H1 (cell line): Measurements from ENCODE around the gene SH3RF3. TPM values are rescaled to one million over a fixed set of nuclear protein-coding genes. Genes with fewer than 3 reads are reported as not detected.

ENCODE experiments used
- CTCF ChIA-PET: fragments of 300-600 bp; sonication (Branson Sonifier 250); formaldehyde crosslinking; loops from one replicate; lab custom pipeline; 2021; ENCODE audit not compliant: partially characterized antibody; lab: Charles Lee
- POLR2A ChIA-PET: fragments of 300-600 bp; sonication (Branson Sonifier 250); formaldehyde crosslinking; loops from one replicate; lab custom pipeline; 2021; ENCODE audit warnings: inconsistent platforms; ENCODE audit not compliant: partially characterized antibody; lab: Charles Lee
- DNase-seq, 2 experiments: peaks; one replicate each; pipeline versions ENCODE4 v3.0.0 to v3.0.0-alpha.2; 2010 to 2022; ENCODE audit warnings: low spot score in 2 of 2, low read depth in 1 of 2, mixed read lengths in 1 of 2
- FAIRE-seq: peaks from 2 replicates; lab custom pipeline; 2011; peaks lifted over from hg19 to GRCh38; lab: Jason Lieb, UNC
- H2AFZ ChIP-seq: 2 replicates; pipeline ENCODE4 v1.8.1; 2012; ENCODE audit warnings: low read length, inconsistent platforms
- H2AK5ac ChIP-seq: 2 replicates; pipeline ENCODE4 v1.6.1; 2013; ENCODE audit warnings: low read depth, low read length
- H2BK120ac ChIP-seq: replicated peaks from 2 replicates; pipeline ENCODE3; 2013; ENCODE audit warnings: low read depth, low read length, inconsistent platforms
- H2BK12ac ChIP-seq: 2 replicates; pipeline ENCODE4 v1.6.1; 2013; ENCODE audit warnings: low read depth, low read length
- H2BK15ac ChIP-seq: 2 replicates; pipeline ENCODE4 v1.6.1; 2013; ENCODE audit warnings: low read length
- H2BK20ac ChIP-seq: 2 replicates; pipeline ENCODE4 v1.6.1; 2013; ENCODE audit warnings: low read length
- H2BK5ac ChIP-seq: 2 replicates; pipeline ENCODE4 v1.6.1; 2013; ENCODE audit warnings: low read depth, low read length
- H3K14ac ChIP-seq: 2 replicates; pipeline ENCODE4 v1.6.1; 2013; ENCODE audit warnings: inconsistent platforms; ENCODE audit not compliant: insufficient read length
- H3K18ac ChIP-seq: 2 replicates; pipeline ENCODE4 v1.6.1; 2013; ENCODE audit warnings: low read length; ENCODE audit errors: extremely low read depth
- H3K23ac ChIP-seq: 2 replicates; pipeline ENCODE4 v1.6.1; 2013; ENCODE audit warnings: inconsistent platforms; ENCODE audit not compliant: insufficient read length
- H3K23me2 ChIP-seq: 2 replicates; pipeline ENCODE4 v1.6.1; 2013; ENCODE audit warnings: low read depth, low read length
- H3K27ac ChIP-seq: 2 replicates; pipeline ENCODE4 v1.6.1; 2011; ENCODE audit warnings: low read depth, low read length, inconsistent platforms
- H3K27me3 ChIP-seq, 4 experiments: replicated peaks in 1 of 4; 1 replicate in 1 of 4; 2 replicates in 3 of 4; pipeline versions ENCODE4 v1.6.1 to v1.8.1; 2011 to 2013; ENCODE audit warnings: low read length in 3 of 4, mild to moderate bottlenecking in 3 of 4, inconsistent platforms in 2 of 4, mixed read lengths in 2 of 4, moderate library complexity in 1 of 4; ENCODE audit not compliant: control insufficient read depth in 3 of 4, insufficient read depth in 3 of 4; ENCODE audit errors: extremely low read depth in 1 of 4
- H3K36me3 ChIP-seq, 4 experiments: 2 replicates each; pipeline versions ENCODE4 v1.6.1 to v1.8.1; 2011 to 2013; ENCODE audit warnings: mild to moderate bottlenecking in 4 of 4, low read length in 3 of 4, moderate library complexity in 2 of 4, control low read depth in 1 of 4, inconsistent platforms in 1 of 4; ENCODE audit not compliant: insufficient read depth in 4 of 4, control insufficient read depth in 2 of 4
- H3K4ac ChIP-seq: replicated peaks from 2 replicates; pipeline ENCODE3; 2013; ENCODE audit warnings: low read length, low read depth, mixed read lengths, inconsistent platforms; ENCODE audit not compliant: insufficient read length
- H3K4me1 ChIP-seq, 4 experiments: replicated peaks in 1 of 4; 1 replicate in 1 of 4; 2 replicates in 3 of 4; pipeline versions ENCODE4 v1.6.1 to v1.8.1; 2011 to 2013; ENCODE audit warnings: low read length in 3 of 4, inconsistent platforms in 2 of 4, mixed read lengths in 1 of 4; ENCODE audit not compliant: insufficient read depth in 4 of 4, control insufficient read depth in 3 of 4
- H3K4me2 ChIP-seq, 2 experiments: 2 replicates each; pipeline versions ENCODE4 v1.6.1 to v1.8.1; 2011 to 2013; ENCODE audit warnings: low read depth in 2 of 2, low read length in 2 of 2, control low read depth in 1 of 2, inconsistent platforms in 1 of 2, mild to moderate bottlenecking in 1 of 2; ENCODE audit not compliant: insufficient read depth in 1 of 2
- H3K4me3 ChIP-seq, 4 experiments: fragments of 200-600, 300-600 bp in 1 of 4; sonication (generic), shearing (Covaris generic), sonication (Bioruptor Twin) in 1 of 4; 2 replicates each; pipeline versions ENCODE4 v1.5.1 to v1.8.1; 2011 to 2016; ENCODE audit warnings: low read length in 4 of 4, low read depth in 3 of 4, control low read depth in 2 of 4, inconsistent platforms in 2 of 4, mild to moderate bottlenecking in 2 of 4, mixed read lengths in 1 of 4, moderate library complexity in 1 of 4; ENCODE audit not compliant: insufficient read depth in 2 of 4; ENCODE audit errors: extremely low read depth in 1 of 4
- H3K56ac ChIP-seq: replicated peaks from 2 replicates; pipeline ENCODE3; 2013; ENCODE audit warnings: low read depth, mild to moderate bottlenecking, mixed read lengths, low read length, inconsistent platforms; ENCODE audit not compliant: insufficient read length
- H3K79me1 ChIP-seq: 2 replicates; pipeline ENCODE4 v1.6.1; 2013; ENCODE audit warnings: low read depth, low read length, control low read depth
- H3K79me2 ChIP-seq, 2 experiments: 2 replicates each; pipeline versions ENCODE4 v1.6.1 to v1.8.1; 2012 to 2013; ENCODE audit warnings: low read length in 2 of 2, mild to moderate bottlenecking in 2 of 2, inconsistent platforms in 1 of 2; ENCODE audit not compliant: insufficient read depth in 2 of 2, control insufficient read depth in 1 of 2
- H3K9ac ChIP-seq, 4 experiments: replicated peaks in 1 of 4; 1 replicate in 1 of 4; 2 replicates in 3 of 4; pipeline versions ENCODE4 v1.6.1 to v1.8.1; 2011 to 2013; ENCODE audit warnings: low read depth in 3 of 4, low read length in 3 of 4, control low read depth in 2 of 4, mild to moderate bottlenecking in 2 of 4, moderate library complexity in 2 of 4, inconsistent platforms in 1 of 4; ENCODE audit errors: extremely low read depth in 1 of 4
- H3K9me3 ChIP-seq, 2 experiments: 2 replicates each; pipeline versions ENCODE4 v1.6.1 to v1.8.1; 2012 to 2013; ENCODE audit warnings: mild to moderate bottlenecking in 2 of 2, moderate library complexity in 2 of 2, control low read depth in 1 of 2, inconsistent platforms in 1 of 2, low read depth in 1 of 2, low read length in 1 of 2, mixed read lengths in 1 of 2; ENCODE audit not compliant: insufficient read depth in 2 of 2
- H4K20me1 ChIP-seq, 2 experiments: replicated peaks in 1 of 2; 2 replicates each; pipeline versions ENCODE3 to v1.8.1; 2011 to 2013; ENCODE audit warnings: inconsistent platforms in 2 of 2, low read length in 2 of 2, mild to moderate bottlenecking in 1 of 2; ENCODE audit not compliant: insufficient read depth in 2 of 2, control insufficient read depth in 1 of 2
- H4K5ac ChIP-seq: 2 replicates; pipeline ENCODE4 v1.6.1; 2013; ENCODE audit warnings: low read length, low read depth, mixed read lengths, inconsistent platforms; ENCODE audit not compliant: insufficient read length
- H4K8ac ChIP-seq: 2 replicates; pipeline ENCODE4 v1.8.0; 2013; ENCODE audit warnings: mild to moderate bottlenecking, moderate library complexity, low read length, inconsistent platforms; ENCODE audit not compliant: insufficient read depth; ENCODE audit errors: extremely low read depth
- H4K91ac ChIP-seq: replicated peaks from 2 replicates; pipeline ENCODE3; 2013; ENCODE audit warnings: low read length, mixed read lengths, inconsistent platforms; ENCODE audit not compliant: insufficient read length
- CBX8 ChIP-seq: fragments of 300-800, 300-1000 bp; sonication (generic); IDR thresholded peaks from 2 replicates; pipeline ENCODE4 v1.7.1; 2016; ENCODE audit warnings: low read depth, low read length, borderline replicate concordance
- FOSL1 ChIP-seq: IDR thresholded peaks from 2 replicates; pipeline ENCODE4 v1.6.1; 2011; ENCODE audit warnings: mild to moderate bottlenecking, low read depth, low read length, moderate library complexity; ENCODE audit not compliant: insufficient read depth
- NRF1 ChIP-seq: IDR thresholded peaks from 2 replicates; pipeline ENCODE4 v1.6.1; 2011; ENCODE audit warnings: mild to moderate bottlenecking, low read depth, low read length, improper control_type of control experiment
- PHF8 ChIP-seq: fragments of 200-600 bp; sonication (generic); conservative IDR thresholded peaks from 2 replicates; pipeline ENCODE4 v1.7.1; 2012; ENCODE audit warnings: low read depth, mild to moderate bottlenecking, inconsistent platforms, low read length, moderate library complexity
- POLR2AphosphoS5 ChIP-seq: IDR thresholded peaks from 2 replicates; pipeline ENCODE4 v1.6.1; 2011; ENCODE audit warnings: low read depth, low read length
- POU5F1 ChIP-seq: IDR thresholded peaks from 2 replicates; pipeline ENCODE4 v1.6.1; 2011; ENCODE audit warnings: low read depth, mild to moderate bottlenecking, low read length, moderate library complexity
- RXRA ChIP-seq: IDR thresholded peaks from 2 replicates; pipeline ENCODE4 v1.6.1; 2011; ENCODE audit warnings: low read depth, mild to moderate bottlenecking, low read length, moderate library complexity; ENCODE audit not compliant: insufficient read depth
- SP2 ChIP-seq: IDR thresholded peaks from 2 replicates; pipeline ENCODE4 v1.6.1; 2012; ENCODE audit warnings: mild to moderate bottlenecking, low read length, inconsistent platforms
- TCF12 ChIP-seq: IDR thresholded peaks from 2 replicates; pipeline ENCODE4 v1.6.1; 2011; ENCODE audit warnings: low read depth, mild to moderate bottlenecking, low read length
- WGBS, 2 experiments: shearing (Covaris generic) in 1 of 2; methylation state at CpG; one replicate each; pipeline versions ENCODE4 v1.1.6 to v1.1.7; 2013 to 2015; ENCODE audit warnings: low lambda C conversion rate in 2 of 2, mixed read lengths in 2 of 2, inconsistent platforms in 1 of 2, low coverage in 1 of 2, missing lambda C conversion rate in 1 of 2; ENCODE audit not compliant: insufficient replicate concordance in 2 of 2, insufficient coverage in 1 of 2, insufficient read length in 1 of 2; ENCODE audit errors: extremely low coverage in 1 of 2, missing lambda C conversion rate in 1 of 2; 5-methylcytosine and 5-hydroxymethylcytosine counted together
- polyA plus RNA-seq, 7 experiments: library from polyadenylated mRNA; depleted of rRNA in 3 of 7; stranded (reverse) in 5 of 7; unstranded in 2 of 7; fragments of >200 nt in 5 of 7; fragments of 200-250 nt in 2 of 7; gene quantifications; 1 replicate in 5 of 7; 2 replicates in 1 of 7; 4 replicates in 1 of 7; pipeline versions ENCODE4 v1.2.1 to v1.2.3, GENCODE V29; 2011 to 2013; ENCODE audit warnings: missing spikeins in 2 of 7, mixed read lengths in 2 of 7
- total RNA-seq: library from RNA; stranded (reverse); fragmentation: NEBNext Ultra II Directional; extraction: Animal tissue kit (Norgen Biotek cat#: 25700); gene quantifications from 2 replicates; pipeline ENCODE4 v1.2.1, GENCODE V29; 2021

Gene SH3RF3
- total and polyA plus RNA-seq, 2 of the 8 experiments (the other 6 are each of a cell fraction or from before 2014, with no cell fraction given) = 0.11 to 0.65 TPM

- CTCF ChIA-PET = interaction anchor here (0.6 to 1.5 kb wide), 2 partner anchors 71 to 155 kb away, joined by 3 to 4 read pairs; no protein-coding TSS in a partner anchor
- Histone ChIP-seq H4K20me1 (no peaks in the 10 kb centered on the region), H4K5ac (no peak overlapping the region)
These were observed 26.8 kb downstream of the SH3RF3 start for GRCh38 chr2:109155553-109156451.

More at GRCh38 chr2:109155553-109156451, 26.8 kb downstream of the SH3RF3 start:
- Histone ChIP-seq H3K4me1 (peaks cover 0 to 5% (median 0%) of the 10 kb centered on the region in 4 experiments; a peak in 1 of 7 replicates), H3K56ac (no peak overlapping the region), H3K18ac (no peak overlapping the region), H2AK5ac (no peak overlapping the region), H3K36me3 (no peaks in the 10 kb centered on the region), H3K79me1 (no peaks in the 10 kb centered on the region), H2BK12ac (no peak overlapping the region), H3K23ac (no peak overlapping the region), H2BK5ac (no peak overlapping the region), H3K79me2 (no peaks in the 10 kb centered on the region), H4K8ac (no peak overlapping the region), H2BK120ac (no peak overlapping the region), H2BK20ac (no peak overlapping the region), H3K4me3 (no peak overlapping the region), H3K14ac (no peak overlapping the region), H3K9me3 (no peaks in the 10 kb centered on the region), H3K4ac (no peak overlapping the region), H3K27me3 (no peaks in the 10 kb centered on the region), H2AFZ (no peak overlapping the region), H3K23me2 (no peaks in the 10 kb centered on the region), H3K4me2 (peak overlapping the region in 1 of 2 experiments; percentile 21; a peak in 1 of 4 replicates), H3K9ac (no peak overlapping the region), H4K91ac (no peak overlapping the region), H2BK15ac (no peak overlapping the region), H3K27ac (no peak overlapping the region)
- POLR2A ChIA-PET = no interaction called here
- DNase-seq (no peak), FAIRE-seq (no peak)
- 87% methylated on average over 11 of the region's 11 CpGs; no CpG with 5 or more reads in 1 of the 2 experiments for WGBS, 2 experiments
- no peak for TF ChIP-seq POU5F1
- no peak for TF ChIP-seq RXRA
- TF ChIP-seq SP2 = no peak
- TF ChIP-seq TCF12 = no peak
- TF ChIP-seq CBX8 = no peak
- TF ChIP-seq POLR2AphosphoS5 = no peak
- no peak for TF ChIP-seq PHF8
- TF ChIP-seq NRF1 = no peak
- TF ChIP-seq FOSL1 = no peak
